Measurements from ENCODE around the gene PLD5. TPM values are rescaled to one million over a fixed set of nuclear protein-coding genes. Genes with fewer than 3 reads are reported as not detected.

PLD5 gene
- total RNA-seq = not detected in 2 replicates

DNA sequence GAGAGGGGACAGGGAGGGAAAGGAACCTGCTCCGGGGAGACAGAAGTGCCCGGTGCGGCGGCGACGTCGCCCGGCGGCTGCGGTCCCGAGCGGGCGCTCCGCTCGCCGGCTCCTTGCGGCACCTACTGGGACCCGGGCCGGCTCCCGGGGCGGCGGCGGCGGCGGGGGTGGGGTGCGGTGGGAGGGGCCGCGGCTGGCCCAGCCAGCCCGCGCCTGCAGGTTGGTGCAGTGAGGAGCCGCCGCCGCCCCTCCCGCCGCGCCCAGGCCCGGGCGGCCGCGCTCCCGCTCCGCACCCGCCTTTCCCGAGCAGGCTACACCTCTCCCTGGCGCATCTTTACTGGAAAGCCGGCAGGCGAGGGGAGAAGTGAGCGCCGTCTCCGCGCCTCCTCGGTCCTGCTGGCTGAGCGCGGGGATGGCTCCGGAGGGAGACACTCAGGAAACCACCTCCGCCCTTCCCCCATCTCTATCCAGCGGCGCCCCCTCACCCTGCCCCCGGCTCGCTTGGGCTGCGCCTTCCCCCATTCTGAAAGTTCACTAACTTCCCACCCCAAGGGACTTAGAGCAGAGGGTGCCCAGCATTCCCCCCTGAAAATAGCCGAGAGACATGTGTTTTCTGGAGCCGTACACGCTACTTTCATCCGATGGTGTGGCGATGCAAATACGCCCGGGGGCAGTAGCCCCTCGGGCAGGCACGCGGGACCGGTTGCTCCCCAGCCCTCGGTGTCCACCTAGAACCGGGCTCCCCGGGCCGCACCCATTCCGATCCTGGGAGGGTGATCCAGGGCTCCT lies at the start of gene PLD5:
PLD5 (minus strand) TSS at position 127 of the 789 bp plus-strand sequence.
- Histone ChIP-seq H3K27ac (ENCODE audit: low read depth, low read length) (no peak within 1 kb of the TSS), H3K79me2 (ENCODE audit: insufficient read depth, low read length) (no peaks in the 10 kb centered on the region), H3K4me3 (ENCODE audit: insufficient read depth, low read length) (no peak within 1 kb of the TSS), H2AFZ (ENCODE audit: low read length) (no peak within 1 kb of the TSS), H3K9me3 (ENCODE audit: low read depth, low read length) (no peaks in the 10 kb centered on the region), H3K4me2 (ENCODE audit: insufficient read depth, low read length) (peak within 1 kb of the TSS; percentile 39), H3K36me3 (ENCODE audit: insufficient read depth, low read length) (no peaks in the 10 kb centered on the region), H4K20me1 (ENCODE audit: insufficient read depth, low read length) (no peaks in the 10 kb centered on the region), H3K4me1 (ENCODE audit: insufficient read depth, low read length) (no peaks in the 10 kb centered on the region), H3K27me3 (ENCODE audit: insufficient read depth, low read length) (peaks cover 32% of the 10 kb centered on the region)
- peak; percentile 76 for DNase-seq (ENCODE audit: insufficient read length, low spot score, missing footprints)
- TF ChIP-seq, protein P1, sequence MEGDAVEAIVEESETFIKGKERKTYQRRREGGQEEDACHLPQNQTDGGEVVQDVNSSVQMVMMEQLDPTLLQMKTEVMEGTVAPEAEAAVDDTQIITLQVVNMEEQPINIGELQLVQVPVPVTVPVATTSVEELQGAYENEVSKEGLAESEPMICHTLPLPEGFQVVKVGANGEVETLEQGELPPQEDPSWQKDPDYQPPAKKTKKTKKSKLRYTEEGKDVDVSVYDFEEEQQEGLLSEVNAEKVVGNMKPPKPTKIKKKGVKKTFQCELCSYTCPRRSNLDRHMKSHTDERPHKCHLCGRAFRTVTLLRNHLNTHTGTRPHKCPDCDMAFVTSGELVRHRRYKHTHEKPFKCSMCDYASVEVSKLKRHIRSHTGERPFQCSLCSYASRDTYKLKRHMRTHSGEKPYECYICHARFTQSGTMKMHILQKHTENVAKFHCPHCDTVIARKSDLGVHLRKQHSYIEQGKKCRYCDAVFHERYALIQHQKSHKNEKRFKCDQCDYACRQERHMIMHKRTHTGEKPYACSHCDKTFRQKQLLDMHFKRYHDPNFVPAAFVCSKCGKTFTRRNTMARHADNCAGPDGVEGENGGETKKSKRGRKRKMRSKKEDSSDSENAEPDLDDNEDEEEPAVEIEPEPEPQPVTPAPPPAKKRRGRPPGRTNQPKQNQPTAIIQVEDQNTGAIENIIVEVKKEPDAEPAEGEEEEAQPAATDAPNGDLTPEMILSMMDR (IDR thresholded peaks at IDR 0.05; ENCODE audit: extremely low read depth, low read depth, low read length) = no peak

DNA sequence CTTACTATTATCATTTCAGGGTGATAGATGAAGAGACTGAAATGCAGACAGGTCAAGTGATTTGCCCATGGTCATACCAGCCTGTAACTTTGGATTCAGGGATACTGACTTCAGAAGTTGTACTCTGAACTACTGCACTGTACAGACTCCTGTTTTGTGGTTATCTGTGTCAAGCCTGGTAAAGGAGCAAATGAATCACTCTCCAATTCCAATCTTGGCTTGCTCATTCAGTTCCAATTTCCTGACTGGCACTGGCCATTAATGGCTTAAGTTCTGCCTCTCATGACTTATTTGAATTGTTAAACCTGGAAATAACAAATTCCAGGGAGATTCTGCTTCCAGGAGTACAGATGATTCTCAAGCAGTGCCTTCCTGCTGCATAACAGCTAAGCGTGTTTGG lies 45.4 kb upstream of the PLD5 start:
- Histone ChIP-seq H3K4me2 (ENCODE audit: insufficient read depth, low read length) (no peak overlapping the region), H3K36me3 (ENCODE audit: insufficient read depth, low read length) (no peaks in the 10 kb centered on the region), H4K20me1 (ENCODE audit: insufficient read depth, low read length) (no peaks in the 10 kb centered on the region), H3K4me3 (ENCODE audit: insufficient read depth, low read length) (no peak overlapping the region), H3K27me3 (ENCODE audit: insufficient read depth, low read length) (no peaks in the 10 kb centered on the region), H3K27ac (ENCODE audit: low read depth, low read length) (no peak overlapping the region), H3K79me2 (ENCODE audit: insufficient read depth, low read length) (no peaks in the 10 kb centered on the region), H3K9me3 (ENCODE audit: low read depth, low read length) (peaks cover 3% of the 10 kb centered on the region), H2AFZ (ENCODE audit: low read length) (no peak overlapping the region), H3K4me1 (ENCODE audit: insufficient read depth, low read length) (no peaks in the 10 kb centered on the region)
- TF ChIP-seq, protein P1 (IDR thresholded peaks at IDR 0.05; ENCODE audit: extremely low read depth, low read depth, low read length) = no peak
- peak; percentile 39 for DNase-seq (ENCODE audit: insufficient read length, low spot score, missing footprints)

DNA sequence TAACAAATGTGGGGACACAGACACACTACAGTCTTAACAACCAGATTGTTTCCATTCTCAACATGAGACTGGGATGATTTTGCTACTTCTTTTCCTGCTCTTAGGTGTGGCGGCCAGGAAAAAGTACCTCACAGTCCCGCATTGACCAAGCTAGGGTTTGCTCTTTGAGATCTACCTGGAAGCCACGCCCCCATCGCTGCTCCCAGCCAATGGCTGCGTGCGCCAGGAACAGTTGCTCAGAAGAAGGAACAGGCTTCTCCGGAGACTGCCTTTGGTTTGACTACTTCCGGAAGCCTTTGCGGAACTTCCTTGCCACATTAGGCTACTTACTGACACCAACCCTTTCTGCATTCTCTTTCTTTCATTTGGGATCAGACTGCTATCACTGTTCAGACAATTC lies 44.2 kb upstream of the PLD5 start:
- H3K36me3 ChIP-seq (ENCODE audit: insufficient read depth, low read length) = no peaks in the 10 kb centered on the region
- H3K79me2 ChIP-seq (ENCODE audit: insufficient read depth, low read length) = no peaks in the 10 kb centered on the region
- no peak overlapping the region for H2AFZ ChIP-seq (ENCODE audit: low read length)
- TF ChIP-seq, protein P1 (IDR thresholded peaks at IDR 0.05; ENCODE audit: extremely low read depth, low read depth, low read length) = no peak
- no peaks in the 10 kb centered on the region for H4K20me1 ChIP-seq (ENCODE audit: insufficient read depth, low read length)
- H3K4me1 ChIP-seq (ENCODE audit: insufficient read depth, low read length) = no peaks in the 10 kb centered on the region
- no peak for DNase-seq (ENCODE audit: insufficient read length, low spot score, missing footprints)
- H3K4me2 ChIP-seq (ENCODE audit: insufficient read depth, low read length) = no peak overlapping the region
- H3K9me3 ChIP-seq (ENCODE audit: low read depth, low read length) = peaks cover 3% of the 10 kb centered on the region
- H3K27ac ChIP-seq (ENCODE audit: low read depth, low read length) = no peak overlapping the region
- no peaks in the 10 kb centered on the region for H3K27me3 ChIP-seq (ENCODE audit: insufficient read depth, low read length)
- H3K4me3 ChIP-seq (ENCODE audit: insufficient read depth, low read length) = no peak overlapping the region

DNA sequence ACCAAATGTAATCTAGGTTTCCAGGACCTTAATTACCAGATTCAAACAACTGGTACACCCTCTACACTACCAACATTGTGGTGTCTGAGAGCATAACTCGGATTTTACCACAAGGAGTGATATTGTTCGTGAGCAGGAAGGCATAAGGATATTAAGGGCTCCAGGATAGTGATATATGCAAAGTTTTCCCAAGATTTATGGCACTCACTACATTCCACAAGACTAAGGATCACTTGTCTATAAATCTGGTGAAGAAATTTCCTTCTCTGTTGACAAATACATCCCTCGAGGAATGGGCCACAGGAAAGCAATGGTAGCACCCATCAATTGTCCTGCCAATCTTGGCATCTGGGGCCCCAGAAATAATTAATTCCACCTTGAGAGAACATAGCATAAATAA lies 43.1 kb upstream of the PLD5 start:
- TF ChIP-seq, protein P1 (IDR thresholded peaks at IDR 0.05; ENCODE audit: extremely low read depth, low read depth, low read length) = no peak
- DNase-seq (ENCODE audit: insufficient read length, low spot score, missing footprints) = no peak
- Histone ChIP-seq H3K27me3 (ENCODE audit: insufficient read depth, low read length) (no peaks in the 10 kb centered on the region), H3K4me2 (ENCODE audit: insufficient read depth, low read length) (no peak overlapping the region), H3K9me3 (ENCODE audit: low read depth, low read length) (peaks cover 3% of the 10 kb centered on the region), H3K4me1 (ENCODE audit: insufficient read depth, low read length) (no peaks in the 10 kb centered on the region), H3K36me3 (ENCODE audit: insufficient read depth, low read length) (no peaks in the 10 kb centered on the region), H3K79me2 (ENCODE audit: insufficient read depth, low read length) (no peaks in the 10 kb centered on the region), H2AFZ (ENCODE audit: low read length) (no peak overlapping the region), H3K4me3 (ENCODE audit: insufficient read depth, low read length) (no peak overlapping the region), H4K20me1 (ENCODE audit: insufficient read depth, low read length) (no peaks in the 10 kb centered on the region), H3K27ac (ENCODE audit: low read depth, low read length) (no peak overlapping the region)

Measured in osteoblast (primary cell).